Mucosa of rectum (tissue), 2 donors: ENCODE results near the gene CPPED1.

Experiments used
- H3K27ac ChIP-seq, 2 donors: one replicate each; pipeline ENCODE4 v1.7.0; 2013; ENCODE audit warnings: inconsistent platforms in 2 of 2, low read depth in 2 of 2, low read length in 2 of 2
- H3K27me3 ChIP-seq, 2 donors: one replicate each; pipeline ENCODE4 v1.7.0; 2013; ENCODE audit warnings: low read length in 2 of 2; ENCODE audit not compliant: control insufficient read depth in 2 of 2, insufficient read depth in 2 of 2
- H3K36me3 ChIP-seq, 2 donors: one replicate each; pipeline ENCODE4 v1.7.0; 2013; ENCODE audit warnings: low read length in 2 of 2; ENCODE audit not compliant: control insufficient read depth in 2 of 2, insufficient read depth in 2 of 2
- H3K4me1 ChIP-seq, 2 donors: one replicate each; pipeline ENCODE4 v1.7.0; 2013; ENCODE audit warnings: low read length in 2 of 2, mild to moderate bottlenecking in 1 of 2; ENCODE audit not compliant: control insufficient read depth in 2 of 2, insufficient read depth in 2 of 2
- H3K4me3 ChIP-seq, 2 donors: one replicate each; pipeline ENCODE4 v1.7.0; 2013; ENCODE audit warnings: low read length in 2 of 2
- H3K9ac ChIP-seq, 2 donors: one replicate each; pipeline ENCODE4 v1.7.0; 2013; ENCODE audit warnings: low read length in 2 of 2, low read depth in 1 of 2, mild to moderate bottlenecking in 1 of 2
- H3K9me3 ChIP-seq, 2 donors: one replicate each; pipeline ENCODE4 v1.7.0; 2013; ENCODE audit warnings: low read length in 2 of 2; ENCODE audit not compliant: control insufficient read depth in 2 of 2
- donor health status: healthy.
- donor health status: Normal muscosa, but diverticular disease.

CPPED1 gene

GRCh38 chr16:12629271-12629670, 174.4 kb downstream of the CPPED1 start:
- Histone ChIP-seq H3K36me3 (no peaks in the 10 kb centered on the region), H3K9ac (no peak overlapping the region), H3K27me3 (no peaks in the 10 kb centered on the region), H3K27ac (no peak overlapping the region), H3K4me1 (no peaks in the 10 kb centered on the region), H3K4me3 (no peak overlapping the region), H3K9me3 (no peaks in the 10 kb centered on the region)

GRCh38 chr16:12628536-12628935, 175.2 kb downstream of the CPPED1 start:
- no peak overlapping the region for H3K4me3 ChIP-seq
- H3K27me3 ChIP-seq: no peaks in the 10 kb centered on the region
- no peaks in the 10 kb centered on the region for H3K36me3 ChIP-seq
- no peaks in the 10 kb centered on the region for H3K9me3 ChIP-seq
- no peaks in the 10 kb centered on the region for H3K4me1 ChIP-seq
- no peak overlapping the region for H3K9ac ChIP-seq
- no peak overlapping the region for H3K27ac ChIP-seq

GRCh38 chr16:12627394-12627793, 176.3 kb downstream of the CPPED1 start:
- H3K9ac ChIP-seq: no peak overlapping the region
- no peaks in the 10 kb centered on the region for H3K27me3 ChIP-seq
- no peaks in the 10 kb centered on the region for H3K4me1 ChIP-seq
- no peaks in the 10 kb centered on the region for H3K36me3 ChIP-seq
- H3K4me3 ChIP-seq: no peak overlapping the region
- H3K9me3 ChIP-seq: no peaks in the 10 kb centered on the region
- H3K27ac ChIP-seq: no peak overlapping the region

GRCh38 chr16:12626411-12626810, 177.3 kb downstream of the CPPED1 start:
- no peak overlapping the region for H3K27ac ChIP-seq
- H3K9ac ChIP-seq: no peak overlapping the region
- H3K27me3 ChIP-seq: no peaks in the 10 kb centered on the region
- H3K9me3 ChIP-seq: no peaks in the 10 kb centered on the region
- no peaks in the 10 kb centered on the region for H3K36me3 ChIP-seq
- no peak overlapping the region for H3K4me3 ChIP-seq
- H3K4me1 ChIP-seq: no peaks in the 10 kb centered on the region

GRCh38 chr16:12625716-12626115, 178.0 kb downstream of the CPPED1 start:
- Histone ChIP-seq H3K36me3 (no peaks in the 10 kb centered on the region), H3K27me3 (no peaks in the 10 kb centered on the region), H3K4me1 (no peaks in the 10 kb centered on the region), H3K4me3 (no peak overlapping the region), H3K9ac (no peak overlapping the region), H3K27ac (no peak overlapping the region), H3K9me3 (no peaks in the 10 kb centered on the region)

GRCh38 chr16:12625068-12625467, 178.6 kb downstream of the CPPED1 start:
- H3K4me3 ChIP-seq: no peak overlapping the region
- no peaks in the 10 kb centered on the region for H3K36me3 ChIP-seq
- no peak overlapping the region for H3K9ac ChIP-seq
- H3K4me1 ChIP-seq: no peaks in the 10 kb centered on the region
- no peak overlapping the region for H3K27ac ChIP-seq
- no peaks in the 10 kb centered on the region for H3K27me3 ChIP-seq
- H3K9me3 ChIP-seq: no peaks in the 10 kb centered on the region

DNA sequence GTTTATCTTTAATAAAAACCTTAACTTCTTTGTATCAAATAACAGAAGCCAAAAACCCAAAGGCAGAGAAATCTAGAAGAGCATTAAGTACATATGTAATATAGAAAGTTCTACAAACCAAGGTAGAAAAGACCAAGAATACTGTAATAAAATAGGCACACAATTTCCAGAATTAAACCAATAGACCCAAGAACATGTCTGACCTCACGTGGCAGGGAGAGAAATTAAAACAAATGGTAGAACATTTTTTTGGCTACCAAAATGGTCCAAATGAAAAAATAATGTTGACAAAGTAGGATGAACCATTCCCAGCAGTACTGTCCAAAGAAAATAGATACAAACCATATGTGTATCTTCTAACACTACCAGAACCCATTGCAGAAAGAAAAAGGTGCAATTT, 183.5 kb downstream of the CPPED1 start:
- Histone ChIP-seq H3K4me3 (no peak overlapping the region), H3K27me3 (no peaks in the 10 kb centered on the region), H3K36me3 (no peaks in the 10 kb centered on the region), H3K9ac (no peak overlapping the region), H3K4me1 (no peaks in the 10 kb centered on the region), H3K9me3 (no peaks in the 10 kb centered on the region), H3K27ac (no peak overlapping the region)

- no peaks in the 10 kb centered on the region for H3K4me1 ChIP-seq
- H3K9ac ChIP-seq: no peak overlapping the region
- no peaks in the 10 kb centered on the region for H3K27me3 ChIP-seq
- no peaks in the 10 kb centered on the region for H3K36me3 ChIP-seq
- no peaks in the 10 kb centered on the region for H3K9me3 ChIP-seq
- no peak overlapping the region for H3K4me3 ChIP-seq
- no peak overlapping the region for H3K27ac ChIP-seq
Observed at GRCh38 chr16:12618515-12618914, 185.2 kb downstream of the CPPED1 start.

- no peaks in the 10 kb centered on the region for H3K9me3 ChIP-seq
- no peak overlapping the region for H3K27ac ChIP-seq
- H3K27me3 ChIP-seq: no peaks in the 10 kb centered on the region
- H3K9ac ChIP-seq: no peak overlapping the region
- no peak overlapping the region for H3K4me3 ChIP-seq
- no peaks in the 10 kb centered on the region for H3K4me1 ChIP-seq
- H3K36me3 ChIP-seq: no peaks in the 10 kb centered on the region
Observed at GRCh38 chr16:12617401-12617819, 186.3 kb downstream of the CPPED1 start.

DNA sequence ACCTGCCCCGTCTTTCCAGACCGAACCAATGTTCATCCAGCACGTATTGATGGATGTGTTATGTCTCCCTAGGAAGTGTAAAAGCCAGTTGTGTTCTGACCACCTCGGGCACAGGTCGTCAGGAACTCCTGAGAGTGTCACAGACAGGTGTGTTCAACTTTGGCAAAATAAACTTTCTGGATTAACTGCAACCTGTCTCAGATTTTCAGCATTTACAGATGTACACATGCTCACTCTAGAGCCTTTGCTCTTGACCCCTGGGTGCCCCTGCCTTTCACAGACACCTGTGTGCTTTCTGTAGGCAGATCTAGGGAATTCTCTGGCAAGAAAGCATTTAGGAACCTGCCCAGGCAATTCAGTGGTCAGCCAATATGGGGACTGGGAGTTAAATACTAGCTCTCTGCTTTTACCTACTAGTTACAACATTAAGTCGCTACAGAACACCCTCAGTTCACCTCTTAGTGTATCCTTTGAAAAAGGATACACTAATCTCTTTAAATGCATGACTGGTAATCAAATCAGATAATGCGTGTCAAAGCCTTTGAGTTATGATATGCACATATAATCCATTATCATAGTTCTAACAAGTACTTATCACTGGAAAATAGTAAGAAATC, 188.9 kb downstream of the CPPED1 start:
- H3K27ac ChIP-seq: no peak overlapping the region

More for the DNA sequence above, 188.9 kb downstream of the CPPED1 start:
- Histone ChIP-seq H3K4me1 (no peaks in the 10 kb centered on the region), H3K36me3 (no peaks in the 10 kb centered on the region), H3K9ac (no peak overlapping the region), H3K9me3 (no peaks in the 10 kb centered on the region), H3K4me3 (no peak overlapping the region), H3K27me3 (no peaks in the 10 kb centered on the region)
